Measurements from ENCODE around the gene A4GNT. TPM values are rescaled to one million over a fixed set of nuclear protein-coding genes. Genes with fewer than 3 reads are reported as not detected.
"Not testable (repeated sequence)": the region's sequence is repeated elsewhere in the genome, so short reads cannot be mapped to it uniquely, and the experiment has no call there.

Gene A4GNT
- total RNA-seq, 2 experiments from 2014 or later, result not detected

DNA sequence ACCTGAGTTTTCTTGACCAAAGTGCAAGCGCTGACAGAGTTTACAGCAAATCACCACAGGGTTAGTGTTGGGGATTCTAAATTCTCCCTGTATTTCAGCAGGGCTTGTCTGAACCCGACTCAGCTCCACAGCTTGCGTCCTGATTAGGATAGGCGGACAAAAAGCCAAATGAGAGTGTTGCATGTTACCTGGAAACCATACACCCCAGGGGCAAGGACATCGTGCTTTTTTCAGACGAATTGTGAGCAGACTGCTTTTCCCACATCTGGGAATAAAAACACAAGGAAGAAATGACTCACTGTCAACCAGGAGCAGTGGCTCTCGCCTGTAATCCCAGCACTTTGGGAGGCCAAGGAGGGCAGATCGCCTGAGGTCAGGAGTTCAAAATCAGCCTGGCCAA lies 19.8 kb downstream of the A4GNT start:
- Mint-ChIP-seq H3K27me3 (peaks cover 60% of the 10 kb centered on the region), H3K4me1 (ENCODE audit: low read depth) (peaks cover 9% of the 10 kb centered on the region), H3K4me3 (no peak overlapping the region), H3K36me3 (ENCODE audit: low read depth) (no peaks in the 10 kb centered on the region), H3K27ac (no peak overlapping the region), H3K9me3 (no peaks in the 10 kb centered on the region)
- CTCF ChIA-PET, result no interaction called here
- H3K27me3 ChIP-seq (ENCODE audit: control insufficient read depth in 1 of 2, insufficient read depth in 2 of 2, low read length in 2 of 2), result peaks cover 23 to 45% of the 10 kb centered on the region in 2 experiments
- no peak overlapping the region for H3K27ac ChIP-seq (ENCODE audit: low read depth in 1 of 2, low read length in 2 of 2)
- POLR2A ChIA-PET, result interaction anchor here (0.9 kb wide), 1 partner anchor 30 kb away, joined by 3 read pairs; no protein-coding TSS in a partner anchor
- DNase-seq, result no peak
- H3K4me1 ChIP-seq (ENCODE audit: insufficient read depth, low read length), result peaks cover 12% of the 10 kb centered on the region
- no peaks in the 10 kb centered on the region for H3K9me3 ChIP-seq (ENCODE audit: control insufficient read depth in 1 of 2, insufficient read depth in 1 of 2, low read length in 2 of 2)
- no peak for ATAC-seq (ENCODE audit: poor library complexity)
- intact Hi-C loops (cut with DNase I, micrococcal nuclease), result no loop called here
- no peak overlapping the region for H3K4me3 ChIP-seq (ENCODE audit: low read length)
- H3K36me3 ChIP-seq (ENCODE audit: insufficient read depth, low read length), result no peaks in the 10 kb centered on the region
- TF ChIP-seq, protein P1, sequence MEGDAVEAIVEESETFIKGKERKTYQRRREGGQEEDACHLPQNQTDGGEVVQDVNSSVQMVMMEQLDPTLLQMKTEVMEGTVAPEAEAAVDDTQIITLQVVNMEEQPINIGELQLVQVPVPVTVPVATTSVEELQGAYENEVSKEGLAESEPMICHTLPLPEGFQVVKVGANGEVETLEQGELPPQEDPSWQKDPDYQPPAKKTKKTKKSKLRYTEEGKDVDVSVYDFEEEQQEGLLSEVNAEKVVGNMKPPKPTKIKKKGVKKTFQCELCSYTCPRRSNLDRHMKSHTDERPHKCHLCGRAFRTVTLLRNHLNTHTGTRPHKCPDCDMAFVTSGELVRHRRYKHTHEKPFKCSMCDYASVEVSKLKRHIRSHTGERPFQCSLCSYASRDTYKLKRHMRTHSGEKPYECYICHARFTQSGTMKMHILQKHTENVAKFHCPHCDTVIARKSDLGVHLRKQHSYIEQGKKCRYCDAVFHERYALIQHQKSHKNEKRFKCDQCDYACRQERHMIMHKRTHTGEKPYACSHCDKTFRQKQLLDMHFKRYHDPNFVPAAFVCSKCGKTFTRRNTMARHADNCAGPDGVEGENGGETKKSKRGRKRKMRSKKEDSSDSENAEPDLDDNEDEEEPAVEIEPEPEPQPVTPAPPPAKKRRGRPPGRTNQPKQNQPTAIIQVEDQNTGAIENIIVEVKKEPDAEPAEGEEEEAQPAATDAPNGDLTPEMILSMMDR (IDR thresholded peaks at IDR 0.05), result no peak

DNA sequence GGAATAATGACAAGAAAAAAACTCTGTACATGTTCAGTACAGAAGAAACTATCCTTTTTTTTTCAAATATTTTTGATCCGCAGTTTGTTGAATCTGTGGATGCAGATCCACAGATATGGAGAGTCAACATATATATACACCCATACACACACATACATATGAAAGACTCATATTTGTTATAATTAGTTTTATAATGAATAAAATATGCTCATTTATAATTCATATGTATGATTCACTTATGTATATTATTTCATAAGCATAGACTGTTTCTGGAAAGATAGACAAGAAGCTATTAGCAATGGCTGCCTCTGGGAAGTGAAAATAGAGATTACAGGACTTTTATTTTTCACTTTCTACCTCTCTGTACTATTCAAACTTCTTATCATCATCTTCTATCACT lies 26.6 kb downstream of the A4GNT start:
- Histone ChIP-seq H3K27ac (ENCODE audit: low read depth in 1 of 2, low read length in 2 of 2) (no peak overlapping the region), H3K4me3 (ENCODE audit: low read length) (no peak overlapping the region), H3K9me3 (ENCODE audit: control insufficient read depth in 1 of 2, insufficient read depth in 1 of 2, low read length in 2 of 2) (no peaks in the 10 kb centered on the region), H3K36me3 (ENCODE audit: insufficient read depth, low read length) (no peaks in the 10 kb centered on the region), H3K4me1 (ENCODE audit: insufficient read depth, low read length) (no peaks in the 10 kb centered on the region), H3K27me3 (ENCODE audit: control insufficient read depth in 1 of 2, insufficient read depth in 2 of 2, low read length in 2 of 2) (peaks cover 0 to 2% of the 10 kb centered on the region in 2 experiments)
- H3K27ac Mint-ChIP-seq, result no peak overlapping the region
- H3K36me3 Mint-ChIP-seq (ENCODE audit: low read depth), result no peaks in the 10 kb centered on the region
- no peaks in the 10 kb centered on the region for H3K9me3 Mint-ChIP-seq
- TF ChIP-seq, protein P1 (IDR thresholded peaks at IDR 0.05), result no peak
- no peak overlapping the region for H3K4me3 Mint-ChIP-seq
- H3K27me3 Mint-ChIP-seq, result peaks cover 11% of the 10 kb centered on the region
- no peak for DNase-seq
- H3K4me1 Mint-ChIP-seq (ENCODE audit: low read depth), result no peaks in the 10 kb centered on the region
- CTCF ChIA-PET, result no interaction called here
- no peak for ATAC-seq (ENCODE audit: poor library complexity)
- POLR2A ChIA-PET, result interaction anchor here (0.7 kb wide), 1 partner anchor 224 kb away, joined by 3 read pairs; no protein-coding TSS in a partner anchor
- intact Hi-C loops (cut with DNase I, micrococcal nuclease), result no loop called here

DNA sequence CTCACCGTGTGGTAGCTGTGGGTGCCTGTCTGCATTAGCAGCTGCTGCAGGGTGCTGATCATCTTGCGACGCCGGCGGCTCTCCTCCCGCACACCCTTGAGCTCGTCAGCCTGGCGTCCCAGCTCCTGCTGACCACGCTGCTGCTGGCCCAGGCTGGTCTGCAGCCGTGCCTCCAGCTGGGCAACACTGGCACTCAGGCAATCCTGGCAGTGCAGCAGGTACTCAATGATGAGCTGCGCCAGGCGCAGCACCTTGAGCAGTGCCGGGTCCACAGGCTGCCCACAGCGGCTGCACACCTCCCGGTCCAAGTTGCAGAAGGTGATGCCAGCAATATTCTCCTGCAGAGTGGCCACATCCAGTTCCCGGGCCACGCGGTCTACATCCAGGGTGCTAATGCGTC lies 28.7 kb downstream of the A4GNT start:
- Mint-ChIP-seq H3K4me3 (no peak overlapping the region), H3K4me1 (ENCODE audit: low read depth) (no peaks in the 10 kb centered on the region), H3K27me3 (peaks cover 8% of the 10 kb centered on the region), H3K27ac (no peak overlapping the region), H3K36me3 (ENCODE audit: low read depth) (no peaks in the 10 kb centered on the region), H3K9me3 (no peaks in the 10 kb centered on the region)
- ATAC-seq (ENCODE audit: poor library complexity), result no peak
- H3K27me3 ChIP-seq (ENCODE audit: control insufficient read depth in 1 of 2, insufficient read depth in 2 of 2, low read length in 2 of 2), result no peaks in the 10 kb centered on the region
- H3K27ac ChIP-seq (ENCODE audit: low read depth in 1 of 2, low read length in 2 of 2), result no peak overlapping the region
- DNase-seq, result no peak
- no peak overlapping the region for H3K4me3 ChIP-seq (ENCODE audit: low read length)
- intact Hi-C loops (cut with DNase I, micrococcal nuclease), result no loop called here
- no peaks in the 10 kb centered on the region for H3K4me1 ChIP-seq (ENCODE audit: insufficient read depth, low read length)
- CTCF ChIA-PET, result no interaction called here
- TF ChIP-seq, protein P1 (IDR thresholded peaks at IDR 0.05), result no peak
- POLR2A ChIA-PET, result no interaction called here
- H3K9me3 ChIP-seq (ENCODE audit: control insufficient read depth in 1 of 2, insufficient read depth in 1 of 2, low read length in 2 of 2), result no peaks in the 10 kb centered on the region
- H3K36me3 ChIP-seq (ENCODE audit: insufficient read depth, low read length), result no peaks in the 10 kb centered on the region

DNA sequence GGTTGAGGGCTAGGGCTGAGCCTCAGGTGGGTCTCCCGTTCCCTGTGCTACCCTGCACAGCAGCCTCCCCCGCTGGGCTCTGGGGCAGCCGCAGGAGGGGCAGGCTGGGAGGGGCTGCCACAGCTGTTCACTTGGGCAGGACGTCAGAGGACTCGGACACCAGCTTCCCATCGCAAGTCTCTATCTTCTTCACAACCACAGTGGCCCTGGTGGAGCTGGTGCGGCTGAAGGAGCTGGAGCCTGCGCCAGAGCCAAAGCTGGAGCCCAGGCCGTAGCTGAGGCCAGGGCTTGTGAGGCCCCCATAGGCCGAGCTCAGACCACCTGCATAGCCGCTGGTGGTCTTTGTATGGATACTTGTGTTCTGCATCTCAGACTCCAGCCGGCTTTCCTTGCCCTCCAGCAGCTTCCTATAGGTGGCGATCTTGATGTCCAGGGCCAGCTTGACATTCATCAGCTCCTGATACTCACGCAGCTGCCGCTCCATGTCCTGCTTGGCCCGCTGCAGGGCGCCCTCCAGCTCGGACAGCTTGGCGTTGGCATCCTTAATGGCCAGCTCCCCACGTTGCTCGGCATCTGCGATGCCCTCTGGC lies 30.7 kb downstream of the A4GNT start:
- POLR2A ChIA-PET; H3K4me3 Mint-ChIP-seq; H3K9me3 Mint-ChIP-seq; H3K27ac ChIP-seq (ENCODE audit: low read depth in 1 of 2, low read length in 2 of 2); H3K36me3 ChIP-seq (ENCODE audit: insufficient read depth, low read length); H3K36me3 Mint-ChIP-seq (ENCODE audit: low read depth); H3K27ac Mint-ChIP-seq; H3K27me3 ChIP-seq (ENCODE audit: control insufficient read depth in 1 of 2, insufficient read depth in 2 of 2, low read length in 2 of 2); intact Hi-C loops (cut with DNase I, micrococcal nuclease); H3K9me3 ChIP-seq (ENCODE audit: control insufficient read depth in 1 of 2, insufficient read depth in 1 of 2, low read length in 2 of 2); DNase-seq; H3K4me1 ChIP-seq (ENCODE audit: insufficient read depth, low read length); ATAC-seq (ENCODE audit: poor library complexity); H3K27me3 Mint-ChIP-seq; CTCF ChIA-PET; H3K4me1 Mint-ChIP-seq (ENCODE audit: low read depth); H3K4me3 ChIP-seq (ENCODE audit: low read length): not testable (repeated sequence)

Measured in CD4-positive, alpha-beta T cell (primary cell).